ENCODE results near the gene WDR75. TPM values are rescaled to one million over a fixed set of nuclear protein-coding genes. Genes with fewer than 3 reads are reported as not detected.

Gene WDR75
- total and polyA plus RNA-seq, 2 of the 13 experiments (the other 11 are each of a cell fraction or from before 2014, with no cell fraction given), result 63.0 to 74.1 TPM

GRCh38 chr2:189425676-189426075 is 15.6 kb upstream of the WDR75 start:
- no peak for TF ChIP-seq ERF (CRISPR knock-in tag; IDR thresholded peaks at IDR 0.05)
- no peak for TF ChIP-seq RFXANK (CRISPR knock-in tag; IDR thresholded peaks at IDR 0.05)
- TF ChIP-seq ZNF577 (CRISPR knock-in tag; IDR thresholded peaks at IDR 0.05; ENCODE audit: borderline replicate concordance, low read depth), result no peak
- TF ChIP-seq CEBPZ (IDR thresholded peaks at IDR 0.05; ENCODE audit: low read length), result no peak
- TF ChIP-seq LBX2 (CRISPR knock-in tag; IDR thresholded peaks at IDR 0.05; ENCODE audit: borderline replicate concordance), result no peak
- TF ChIP-seq ZNF615 (CRISPR knock-in tag; IDR thresholded peaks at IDR 0.05; ENCODE audit: borderline replicate concordance), result no peak
- TF ChIP-seq PLRG1 (conservative IDR thresholded peaks at IDR 0.05), result no peak
- TF ChIP-seq ZNF816 (CRISPR knock-in tag; IDR thresholded peaks at IDR 0.05; ENCODE audit: borderline replicate concordance), result no peak
- no peak for ATAC-seq

More at GRCh38 chr2:189425676-189426075, 15.6 kb upstream of the WDR75 start:
- Histone ChIP-seq H3K4me2 (ENCODE audit: low read depth, low read length) (no peak overlapping the region), H3K9ac (ENCODE audit: insufficient read depth, low read depth, low read length) (no peak overlapping the region), H3K79me2 (ENCODE audit: insufficient read depth, low read length) (no peaks in the 10 kb centered on the region), H2AFZ (ENCODE audit: low read length) (no peak overlapping the region), H3K36me3 (replicated peaks in 1 of 2; ENCODE audit: control insufficient read depth in 1 of 2, insufficient read depth in 2 of 2, low read length in 2 of 2) (no peaks in the 10 kb centered on the region), H3K27ac (ENCODE audit: extremely low read length, insufficient read depth, low read length) (no peak overlapping the region), H4K20me1 (ENCODE audit: insufficient read depth, low read length) (no peaks in the 10 kb centered on the region), H3K4me3 (replicated peaks in 1 of 3; ENCODE audit: insufficient read depth in 1 of 3, low read depth in 2 of 3, low read length in 3 of 3) (no peak overlapping the region), H3K27me3 (ENCODE audit: control insufficient read depth in 1 of 2, insufficient read depth in 2 of 2, low read length in 2 of 2) (no peaks in the 10 kb centered on the region), H3K4me1 (ENCODE audit: insufficient read depth, low read length) (peaks cover 29% of the 10 kb centered on the region), H3K9me3 (ENCODE audit: low read length) (no peaks in the 10 kb centered on the region)
- CTCF ChIA-PET (ENCODE audit: low intra/inter-chr PET ratio, low total read pairs), result no interaction called here
- POLR2A ChIA-PET, result no interaction called here
- no peak for DNase-seq (ENCODE audit: low spot score)
- FAIRE-seq, result no peak
- in situ Hi-C loops (cut with HindIII; ENCODE audit: extremely low pct_ligation_motif_present, low pct_unique_long_range_greater_than_20kb) (loop anchor here (25.0 kb wide), 1 partner anchor 1888 kb away; no protein-coding TSS in a partner anchor), intact Hi-C loops (cut with micrococcal nuclease; ENCODE audit: unreplicated experiment) (no loop called here)
- no TSS peak for BruUV-seq (replicated peaks)
- 95% methylated on average over 1 of the region's 1 CpG for WGBS (ENCODE audit: low lambda C conversion rate)
